HuH-7 (cell line): ENCODE results near the gene VCL.
"Not testable (repeated sequence)": the region's sequence is repeated elsewhere in the genome, so short reads cannot be mapped to it uniquely, and the experiment has no call there.

Source experiments
- DNase-seq: peaks from one replicate; pipeline ENCODE4 v3.0.0; 2011; ENCODE audit warnings: low spot score

VCL gene

DNA sequence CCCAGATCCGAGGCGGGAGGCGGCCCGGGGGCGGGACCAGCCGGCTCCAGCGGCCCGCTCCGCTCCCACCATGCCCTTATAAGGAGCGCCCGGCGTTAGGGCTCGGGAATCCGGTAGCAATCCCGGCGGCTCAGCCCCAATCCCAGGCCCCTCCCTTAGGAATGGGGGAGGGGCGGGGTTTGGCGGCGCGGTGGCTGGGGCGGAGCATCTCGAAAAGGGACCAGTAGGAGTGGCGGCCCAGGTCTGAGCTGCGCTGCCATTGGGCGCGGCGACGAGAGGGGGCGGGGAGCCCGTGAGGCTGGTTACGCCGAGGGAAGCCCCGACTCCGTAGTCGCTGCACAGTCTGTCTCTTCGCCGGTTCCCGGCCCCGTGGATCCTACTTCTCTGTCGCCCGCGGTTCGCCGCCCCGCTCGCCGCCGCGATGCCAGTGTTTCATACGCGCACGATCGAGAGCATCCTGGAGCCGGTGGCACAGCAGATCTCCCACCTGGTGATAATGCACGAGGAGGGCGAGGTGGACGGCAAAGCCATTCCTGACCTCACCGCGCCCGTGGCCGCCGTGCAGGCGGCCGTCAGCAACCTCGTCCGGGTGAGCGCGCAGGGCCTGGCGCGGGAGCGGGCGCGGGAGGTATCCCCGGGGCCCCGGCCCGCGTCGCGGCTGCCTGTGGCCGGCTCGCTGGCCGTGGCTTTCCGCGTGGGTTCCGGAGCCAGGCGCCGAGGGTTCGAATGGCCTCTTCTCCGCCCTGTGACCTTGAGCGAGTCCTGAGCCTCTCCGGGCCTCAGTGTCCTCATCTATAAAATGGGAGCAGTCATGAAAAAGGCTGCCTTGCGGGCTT is at the start of gene VCL:
Gene VCL, plus strand, starts transcription at position 330 of the 836 bp plus-strand sequence. Its CDS starts 92 bp downstream, at position 422.
- peak; percentile 83 for DNase-seq

DNA sequence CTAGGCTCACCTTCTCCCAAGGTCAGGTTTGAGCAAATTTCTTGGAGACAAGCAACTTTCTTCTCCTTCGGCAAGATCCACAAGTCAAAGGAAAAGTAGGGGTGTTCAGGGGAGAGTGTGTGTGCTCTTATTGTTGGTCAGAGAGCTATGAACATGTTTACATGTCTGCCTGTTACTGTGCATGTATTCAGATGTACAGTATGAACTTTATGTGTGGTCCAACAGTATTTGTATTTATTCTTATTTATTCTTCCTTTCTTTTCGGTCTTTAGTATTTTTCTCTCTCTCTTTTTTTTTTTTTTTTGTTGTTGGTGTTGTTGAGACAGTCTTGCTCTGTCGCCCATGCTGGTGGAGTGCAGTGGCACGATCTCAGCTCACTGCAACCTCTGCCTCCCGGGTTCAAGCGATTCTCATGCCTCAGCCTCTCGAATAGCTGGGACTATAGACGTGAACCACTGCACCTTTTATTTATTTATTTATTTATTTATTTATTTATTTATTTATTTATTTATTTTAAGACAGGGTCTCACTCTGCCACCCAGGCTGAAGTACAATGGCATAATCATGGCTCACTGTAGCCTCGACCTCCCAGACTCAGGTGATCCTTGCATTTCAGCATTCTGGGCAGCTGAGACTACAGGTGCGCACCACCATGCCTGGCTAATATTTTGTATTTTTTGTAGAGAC is 48.8 kb upstream of the VCL start:
- DNase-seq, result no peak

DNA sequence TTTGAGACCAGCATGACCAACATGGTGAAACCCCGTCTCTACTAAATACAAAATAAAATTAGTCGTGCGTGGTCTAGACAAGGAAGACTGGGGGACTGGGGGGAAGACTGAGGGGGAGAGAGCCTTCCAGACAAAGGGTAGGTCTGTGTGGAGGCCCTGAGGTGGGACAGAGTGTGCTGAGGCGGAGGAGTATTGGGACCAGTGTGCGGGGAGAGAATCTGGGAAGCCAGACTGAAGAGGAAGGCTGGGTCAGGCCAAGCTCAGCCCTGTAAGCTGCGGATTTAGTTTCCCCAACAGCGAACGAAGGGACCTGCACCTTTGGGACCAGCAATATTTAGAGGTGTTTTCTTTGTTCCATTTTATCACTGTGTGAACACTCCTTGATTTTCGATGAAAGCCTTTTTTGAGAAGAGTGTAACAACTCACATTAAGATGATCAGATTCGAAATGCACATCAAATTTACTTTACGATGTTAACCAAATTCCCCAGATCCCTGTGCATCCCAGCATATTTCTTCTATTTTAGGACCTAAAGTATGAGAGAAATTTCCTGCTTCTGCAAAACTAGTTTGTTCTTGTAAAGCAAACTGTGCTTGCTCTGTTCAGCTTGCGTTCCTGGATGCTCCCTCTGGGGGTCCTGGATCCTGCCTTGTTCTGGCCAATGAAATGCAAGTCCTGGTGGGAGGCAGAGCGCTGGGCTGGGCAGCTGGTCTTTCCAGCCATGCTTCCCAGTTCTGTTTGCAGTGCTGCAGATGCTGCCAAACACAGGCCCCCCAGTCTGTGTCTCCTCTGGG is 47.6 kb upstream of the VCL start:
- no peak for DNase-seq

DNA sequence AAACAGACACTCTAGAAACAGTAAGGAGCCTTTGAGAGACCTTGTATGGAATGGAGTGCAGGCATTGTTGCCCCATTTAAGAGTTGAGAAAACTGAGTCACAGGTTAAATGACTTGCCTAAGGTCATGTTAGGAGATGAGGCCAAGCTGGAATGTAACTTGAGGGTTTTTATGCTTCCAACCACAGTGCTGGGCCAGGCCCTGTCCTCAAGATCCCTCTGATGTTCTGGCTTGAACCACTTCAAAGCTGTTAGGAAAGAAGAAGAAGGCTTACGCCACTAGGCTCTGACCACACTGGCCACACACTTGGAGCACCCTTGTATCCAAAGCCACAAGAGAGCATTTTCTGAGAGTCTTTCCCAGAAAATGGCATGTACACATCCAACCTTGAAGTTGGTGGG is 44.3 kb upstream of the VCL start:
- no peak for DNase-seq

DNA sequence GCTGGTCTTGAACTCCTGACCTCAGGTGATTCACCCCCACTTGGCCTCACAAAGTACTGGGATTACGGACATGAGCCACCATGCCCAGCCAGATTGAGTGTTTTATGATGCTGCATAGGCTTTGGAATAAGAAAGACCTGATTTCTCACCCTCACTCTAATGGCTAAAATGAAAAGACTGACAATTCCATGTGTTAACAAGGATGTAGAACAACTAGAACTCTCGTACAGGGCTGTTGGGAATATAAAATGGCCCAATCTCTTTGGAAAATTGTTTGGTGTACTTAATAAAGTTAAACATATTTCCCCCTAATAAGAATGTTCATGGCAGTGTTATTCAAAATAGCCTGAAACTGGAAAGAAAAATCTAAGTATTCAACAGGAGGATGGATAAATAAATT is 43.2 kb upstream of the VCL start:
- DNase-seq, result no peak

DNA sequence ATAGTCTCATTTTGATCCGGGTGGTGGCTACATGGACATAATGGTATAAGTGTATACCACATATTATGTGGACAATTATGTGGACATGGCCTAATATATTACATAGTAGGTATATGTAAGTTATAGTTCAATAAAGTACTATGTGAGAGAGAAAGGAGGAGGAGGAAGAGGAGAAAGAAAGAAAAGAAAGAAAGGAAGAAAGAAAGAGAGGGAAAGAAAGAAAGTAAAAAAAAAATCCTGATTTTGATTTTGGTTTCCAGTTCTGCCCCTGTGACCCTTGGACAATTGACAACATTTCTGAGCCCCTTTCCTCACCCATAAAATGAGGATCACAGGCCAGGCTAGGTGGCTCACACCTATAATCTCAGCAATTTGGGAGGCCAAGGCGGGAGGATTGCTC is 42.2 kb upstream of the VCL start:
- DNase-seq, result no peak

DNA sequence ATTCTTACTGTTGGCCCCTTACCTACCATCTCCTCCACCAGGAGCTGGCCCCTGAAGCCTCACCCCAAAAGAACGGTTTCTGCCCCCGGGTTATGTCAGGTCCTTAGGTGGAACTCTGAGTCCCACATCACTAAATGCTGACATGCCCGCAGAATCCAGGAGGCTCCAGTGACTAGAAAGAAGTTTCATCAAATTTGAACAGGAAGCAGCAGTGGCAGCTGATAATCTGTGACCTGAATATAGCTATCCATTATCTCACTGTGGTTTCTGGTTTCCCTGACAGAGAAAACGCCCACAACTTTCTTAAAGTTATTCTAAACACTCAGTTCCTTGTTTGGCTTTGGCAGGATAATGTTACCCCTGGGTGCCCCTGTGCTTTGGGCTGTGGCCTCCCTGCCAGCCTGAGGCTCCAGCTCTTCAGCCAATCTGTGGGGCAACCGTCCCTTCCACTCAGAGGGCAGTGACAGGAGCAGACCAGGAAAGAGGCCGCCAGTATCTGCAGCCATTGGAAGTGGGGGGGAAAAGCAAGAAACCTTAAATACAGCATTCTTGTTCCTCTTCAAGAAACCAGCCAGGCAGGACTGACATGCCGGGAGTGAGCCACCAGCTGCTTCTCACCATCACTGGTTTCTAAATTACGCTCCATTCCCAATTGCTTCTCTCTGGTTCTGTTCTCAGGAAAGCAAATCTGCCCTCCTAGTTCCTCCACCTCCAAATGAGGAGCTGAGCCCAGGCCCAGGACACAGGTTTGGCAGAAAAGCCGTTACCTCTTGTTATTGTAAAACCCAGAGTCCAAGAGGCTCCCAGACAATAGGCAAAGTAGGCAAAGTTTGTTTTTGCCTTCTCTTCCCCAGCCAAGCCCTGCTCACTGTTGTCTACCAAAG is 41.2 kb upstream of the VCL start:
- DNase-seq, result no peak

DNA sequence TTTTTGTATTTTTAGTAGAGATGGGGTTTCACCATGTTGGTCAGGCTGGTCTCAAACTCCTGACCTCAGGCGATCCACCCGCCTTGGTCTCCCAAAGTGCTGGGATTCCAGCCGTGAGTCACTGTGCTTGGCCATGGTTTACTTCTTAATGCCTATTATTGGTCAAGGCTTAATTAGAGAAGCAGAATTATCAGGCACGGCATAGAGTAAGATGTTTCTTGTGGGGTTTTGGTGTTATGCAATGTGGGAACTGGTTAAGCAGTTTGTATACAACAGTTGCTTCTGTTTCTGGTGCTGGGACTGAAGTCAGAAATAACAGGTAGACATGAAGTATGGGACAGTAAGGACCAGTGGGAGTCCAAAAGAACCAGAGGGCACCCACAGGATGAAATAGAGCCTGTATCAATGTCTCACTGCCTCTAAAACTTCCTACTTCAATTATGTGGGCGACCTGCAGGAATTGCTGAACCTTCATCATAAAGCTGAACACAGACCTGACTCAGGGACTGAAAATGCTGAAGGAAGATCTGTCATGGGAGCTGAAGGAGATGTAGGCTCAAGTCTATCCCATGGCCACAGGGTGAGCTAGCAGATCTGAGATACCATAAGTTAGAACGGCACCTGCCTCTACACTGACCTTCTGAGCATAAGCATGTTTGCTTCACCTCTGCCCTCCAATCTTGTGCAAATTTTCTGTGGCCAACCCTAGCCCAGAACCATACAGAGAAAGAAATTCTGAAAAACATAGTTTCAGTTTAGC is 38.3 kb upstream of the VCL start:
- DNase-seq, result no peak

DNA sequence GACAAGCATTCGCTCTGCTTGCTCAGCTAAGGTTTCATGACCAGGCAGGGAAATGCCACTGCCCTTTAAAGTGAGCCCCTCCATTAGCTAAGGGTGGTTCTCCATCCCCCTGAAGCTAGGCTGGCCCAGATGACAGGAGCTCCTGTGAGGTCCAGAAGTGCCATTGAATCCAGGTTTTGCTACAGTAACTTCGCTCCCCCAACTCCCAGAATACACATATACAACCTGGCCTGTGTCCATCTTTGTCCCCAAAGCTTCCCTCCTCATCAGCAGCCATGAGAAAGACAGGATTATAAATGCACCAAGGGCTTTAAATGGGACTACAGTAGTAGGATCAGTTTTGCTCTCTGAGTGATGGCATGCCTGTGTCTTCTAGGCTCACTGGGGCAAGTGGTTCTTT is 35.5 kb upstream of the VCL start:
- no peak for DNase-seq

DNA sequence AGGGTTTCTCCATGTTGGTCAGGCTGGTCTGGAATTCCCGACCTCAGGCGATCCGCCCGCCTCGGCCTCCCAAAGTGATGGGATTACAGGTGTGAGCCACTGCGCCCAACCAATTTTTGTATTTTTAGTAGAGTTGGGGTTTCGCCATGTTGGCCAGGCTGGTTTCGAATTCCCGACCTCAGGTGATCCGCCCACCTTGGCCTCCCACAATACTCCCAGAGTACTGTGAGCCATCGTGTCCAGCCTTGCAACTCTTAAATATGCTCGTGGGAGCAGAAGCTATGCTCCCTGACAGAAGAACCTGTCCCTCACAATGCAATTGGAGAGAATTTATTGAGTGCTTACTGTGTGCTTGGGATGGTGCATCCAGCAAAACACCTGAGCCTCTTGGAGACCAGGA is 34.4 kb upstream of the VCL start:
- DNase-seq, result not testable (repeated sequence)

DNA sequence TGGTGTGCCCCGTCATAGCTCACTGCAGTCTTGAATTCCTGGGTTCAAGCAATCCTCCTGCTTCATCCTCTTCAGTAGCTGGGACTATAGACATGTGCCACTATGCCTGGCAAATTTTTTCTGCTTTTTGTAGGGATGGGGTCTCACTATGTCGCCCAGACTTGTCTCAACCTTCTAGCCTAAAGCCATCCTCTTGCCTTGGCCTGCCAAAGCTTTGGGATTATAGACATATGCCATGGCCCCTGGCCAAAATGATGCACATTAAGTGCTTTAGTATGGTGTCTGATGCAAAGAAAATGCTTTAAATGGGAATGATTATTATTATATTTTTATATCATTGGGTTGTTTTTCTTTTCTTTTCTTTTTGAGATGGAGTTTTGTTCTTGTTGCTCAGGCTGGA is 33.2 kb upstream of the VCL start:
- DNase-seq, result no peak

DNA sequence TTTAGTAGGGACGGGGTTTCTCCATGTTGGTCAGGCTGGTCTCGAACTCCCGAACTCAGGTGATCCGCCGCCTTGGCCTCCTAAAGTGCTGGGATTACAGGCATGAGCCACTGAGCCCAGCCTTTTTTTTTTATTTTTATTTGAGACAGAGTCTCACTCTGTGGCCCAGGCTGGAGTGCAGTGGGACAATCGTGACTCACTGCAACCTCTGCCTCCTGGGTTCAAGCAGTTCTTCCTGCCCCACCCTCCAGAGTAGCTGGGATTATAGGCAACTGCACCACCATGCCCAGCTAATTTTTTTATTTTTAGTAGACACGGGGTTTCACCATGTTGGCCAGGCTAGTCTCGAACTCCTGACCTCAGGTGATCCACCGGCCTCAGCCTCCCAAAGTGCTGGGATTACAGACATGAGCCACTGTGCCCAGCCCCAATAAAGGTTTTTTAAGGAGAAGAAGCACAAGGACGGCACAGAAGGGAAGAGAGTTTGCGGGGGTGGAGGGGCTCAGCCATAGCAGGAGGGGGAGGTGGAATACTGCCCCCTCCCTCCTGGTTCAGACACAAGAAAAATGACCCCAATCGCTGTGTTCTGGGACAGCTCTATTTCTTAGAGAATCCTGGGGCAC is 32.5 kb upstream of the VCL start:
- not testable (repeated sequence) for DNase-seq

DNA sequence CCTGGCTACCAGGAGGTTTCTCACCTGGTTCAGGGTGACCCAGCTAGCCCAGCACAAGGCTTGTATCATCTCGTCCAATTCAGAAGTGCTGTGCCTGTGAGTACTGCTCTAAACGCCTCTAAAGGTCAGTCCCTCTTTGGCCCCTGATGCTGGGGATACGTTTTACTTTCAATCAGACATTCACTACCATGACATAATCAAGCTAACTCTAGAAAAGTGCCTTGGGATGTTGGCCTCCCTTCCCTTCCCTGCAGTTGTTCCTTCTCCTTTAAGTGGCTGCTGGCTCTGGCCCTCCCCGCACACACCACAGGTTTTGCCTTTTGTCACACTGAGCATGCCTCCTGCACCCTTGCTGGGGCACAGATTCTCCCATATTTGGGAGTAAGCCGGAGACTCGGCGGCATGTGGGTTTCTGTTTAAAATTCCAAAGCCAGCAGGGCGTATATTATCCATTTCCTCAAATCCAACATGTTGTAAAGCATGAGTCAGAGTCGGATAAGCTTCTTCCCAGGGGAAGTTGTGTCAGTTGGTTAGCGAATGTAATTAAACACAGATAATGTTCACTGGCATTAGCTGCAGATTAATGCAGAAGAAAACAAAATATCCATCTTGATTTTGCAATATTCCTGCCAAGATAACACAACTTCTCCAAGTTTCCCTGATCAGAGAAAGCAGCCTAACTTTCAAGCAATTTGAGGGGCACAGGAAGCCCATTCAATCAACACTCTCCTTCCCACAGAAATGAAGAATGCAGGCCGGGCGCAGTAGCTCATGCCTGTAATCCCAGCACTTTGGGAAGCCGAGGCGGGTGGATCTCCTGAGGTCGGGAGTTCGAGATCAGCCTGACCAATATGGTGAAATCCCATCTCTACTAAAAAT is 31.8 kb upstream of the VCL start:
- no peak for DNase-seq

DNA sequence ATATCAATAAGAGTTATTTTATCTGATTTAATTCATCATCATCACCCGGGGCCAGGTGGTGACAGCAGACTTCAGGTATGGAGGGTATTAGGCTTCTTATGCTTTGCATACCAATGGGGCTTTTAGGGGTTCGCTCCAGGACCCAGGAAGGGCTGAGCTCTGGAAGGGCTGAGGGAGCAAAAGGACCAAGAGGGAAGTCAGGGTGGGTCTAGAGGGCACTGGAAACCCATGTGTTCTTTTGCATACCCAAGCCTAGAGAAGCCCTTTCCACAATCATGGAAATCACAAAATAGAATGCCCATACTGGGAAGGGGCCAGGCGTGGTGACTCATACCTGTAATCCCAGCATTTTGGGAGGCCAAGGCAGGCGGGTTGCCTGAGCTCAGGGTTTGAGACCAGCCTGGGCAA is 30.9 kb upstream of the VCL start:
- no peak for DNase-seq

DNA sequence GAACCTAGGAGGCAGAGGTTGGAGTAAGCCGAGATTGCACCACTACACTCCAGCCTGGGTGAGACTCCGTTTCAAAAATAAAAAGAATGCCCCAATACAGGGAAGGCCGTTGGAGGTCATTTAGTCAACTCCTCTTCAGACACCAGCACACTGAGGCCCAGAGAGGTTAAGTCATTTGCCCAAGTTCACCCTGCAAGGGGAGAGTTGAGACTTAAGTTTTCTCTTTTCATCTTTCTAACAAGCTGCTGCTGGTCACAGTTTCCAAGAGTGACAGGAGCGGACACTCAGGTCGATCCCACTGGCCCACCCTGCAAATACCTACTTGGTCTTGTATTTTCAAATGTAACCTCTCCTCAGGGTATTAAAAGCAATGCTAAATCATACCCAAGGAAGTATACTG is 30.4 kb upstream of the VCL start:
- no peak for DNase-seq

DNA sequence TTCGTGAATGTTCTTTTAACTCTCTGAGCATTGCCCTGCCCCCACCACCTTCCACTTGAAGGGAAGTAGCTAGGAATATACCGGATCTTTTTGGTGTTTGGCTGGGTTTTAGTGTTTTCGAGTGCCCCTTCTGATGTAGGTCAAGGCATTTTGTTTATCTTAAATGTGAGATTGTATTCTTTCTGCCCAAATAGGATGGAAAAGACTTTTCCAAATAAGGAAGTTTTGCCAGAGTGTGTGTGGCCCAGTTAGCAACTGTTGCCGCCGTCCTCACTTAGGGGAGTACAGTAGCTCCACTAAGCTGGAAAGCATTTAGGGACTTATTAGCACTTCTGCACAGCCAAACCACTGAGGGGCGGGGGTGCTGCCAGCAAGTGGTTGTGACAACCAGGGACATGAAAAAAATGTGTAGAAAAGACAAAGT is 29.8 kb upstream of the VCL start:
- DNase-seq, result no peak

DNA sequence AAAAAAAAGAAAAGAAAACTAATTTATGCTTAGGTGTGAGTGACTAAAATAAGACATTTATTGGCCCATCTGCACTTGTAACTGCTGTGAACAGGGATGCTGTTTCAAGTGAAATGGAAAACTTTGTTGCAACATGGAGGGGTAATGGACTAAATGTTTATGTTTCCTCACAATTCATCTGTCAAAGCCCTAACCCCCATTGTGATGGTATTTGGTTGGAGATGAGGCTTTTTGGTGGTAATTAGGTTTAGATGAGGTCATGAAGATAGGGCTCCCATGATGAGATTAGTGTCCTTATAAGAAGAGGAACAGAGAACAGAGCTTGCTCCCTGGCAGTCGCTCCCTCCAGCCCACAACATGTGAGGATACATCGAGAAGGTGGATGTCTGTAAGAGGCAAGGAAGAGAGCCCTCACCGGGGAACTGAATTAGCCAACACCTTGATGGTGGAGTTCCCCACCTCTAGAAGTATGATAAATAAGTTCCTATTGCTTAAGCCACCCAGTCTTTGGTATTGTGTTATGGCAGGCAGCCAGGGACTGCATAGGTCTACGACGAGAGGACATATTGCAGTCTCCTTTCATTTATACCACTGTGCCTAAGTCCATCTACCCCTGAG is 28.6 kb upstream of the VCL start:
- no peak for DNase-seq

DNA sequence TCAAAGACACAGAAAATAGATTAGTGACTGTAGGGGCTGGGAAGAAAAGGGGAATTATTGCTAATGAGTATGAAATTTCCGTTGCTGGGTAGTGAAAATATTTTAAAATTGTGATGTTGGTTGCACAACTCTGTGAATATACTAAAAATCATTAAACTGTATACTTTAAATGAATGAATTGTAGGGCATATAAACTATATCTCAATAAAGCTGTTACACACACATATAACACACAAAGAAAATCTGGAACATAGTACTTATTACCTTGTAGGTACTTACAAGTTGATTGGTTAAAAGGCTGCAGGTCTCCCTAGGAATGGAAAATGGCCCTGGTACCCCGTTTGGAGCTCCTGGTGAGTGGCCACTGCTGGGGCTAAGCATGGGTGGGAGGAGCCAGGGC is 27.1 kb upstream of the VCL start:
- DNase-seq, result no peak
